ENCODE measurements around the gene B9D1.

The B9D1 gene

GRCh38 chr17:19387921-19388521 is 25.5 kb upstream of the B9D1 start:
- no peak for DNase-seq

GRCh38 chr17:19386974-19387920 is 24.7 kb upstream of the B9D1 start, which contains the start of gene MFAP4:
Gene MFAP4, minus strand, starts transcription at chr17:19387190. Its CDS starts 35 bp downstream, at chr17:19387155.
- DNase-seq, result no peak

GRCh38 chr17:19386051-19386929 is 23.8 kb upstream of the B9D1 start:
- DNase-seq, result peak; percentile 70

GRCh38 chr17:19385521-19385983 is 23.0 kb upstream of the B9D1 start:
- no peak for DNase-seq

GRCh38 chr17:19384723-19385391 is 22.3 kb upstream of the B9D1 start:
- no peak for DNase-seq

- DNase-seq, result no peak
Measured at GRCh38 chr17:19383681-19384470, 21.4 kb upstream of the B9D1 start.

GRCh38 chr17:19382531-19383444 is 20.3 kb upstream of the B9D1 start:
- no peak for DNase-seq

GRCh38 chr17:19381741-19382444 is 19.4 kb upstream of the B9D1 start:
- DNase-seq, result no peak

- no peak for DNase-seq
Measured at GRCh38 chr17:19381361-19381740, 18.8 kb upstream of the B9D1 start.

GRCh38 chr17:19380481-19381301 is 18.2 kb upstream of the B9D1 start:
- DNase-seq, result no peak

GRCh38 chr17:19379361-19380065 is 17.0 kb upstream of the B9D1 start:
- no peak for DNase-seq

- DNase-seq, result no peak
Measured at GRCh38 chr17:19378416-19379360, 16.2 kb upstream of the B9D1 start, which contains the start of gene MAPK7. Gene MAPK7, plus strand, starts transcription at chr17:19378498. Its CDS starts 403 bp downstream, at chr17:19378901.

GRCh38 chr17:19377602-19378415 is 15.3 kb upstream of the B9D1 start:
- DNase-seq, result peak; percentile 98

- DNase-seq, result no peak
Measured at GRCh38 chr17:19376811-19377210, 14.3 kb upstream of the B9D1 start.

- no peak for DNase-seq
Measured at GRCh38 chr17:19375732-19376131, 13.2 kb upstream of the B9D1 start.

GRCh38 chr17:19374136-19374535 is 11.6 kb upstream of the B9D1 start:
- DNase-seq, result no peak
